ENCODE data around the gene SASH1.

Gene SASH1

DNA sequence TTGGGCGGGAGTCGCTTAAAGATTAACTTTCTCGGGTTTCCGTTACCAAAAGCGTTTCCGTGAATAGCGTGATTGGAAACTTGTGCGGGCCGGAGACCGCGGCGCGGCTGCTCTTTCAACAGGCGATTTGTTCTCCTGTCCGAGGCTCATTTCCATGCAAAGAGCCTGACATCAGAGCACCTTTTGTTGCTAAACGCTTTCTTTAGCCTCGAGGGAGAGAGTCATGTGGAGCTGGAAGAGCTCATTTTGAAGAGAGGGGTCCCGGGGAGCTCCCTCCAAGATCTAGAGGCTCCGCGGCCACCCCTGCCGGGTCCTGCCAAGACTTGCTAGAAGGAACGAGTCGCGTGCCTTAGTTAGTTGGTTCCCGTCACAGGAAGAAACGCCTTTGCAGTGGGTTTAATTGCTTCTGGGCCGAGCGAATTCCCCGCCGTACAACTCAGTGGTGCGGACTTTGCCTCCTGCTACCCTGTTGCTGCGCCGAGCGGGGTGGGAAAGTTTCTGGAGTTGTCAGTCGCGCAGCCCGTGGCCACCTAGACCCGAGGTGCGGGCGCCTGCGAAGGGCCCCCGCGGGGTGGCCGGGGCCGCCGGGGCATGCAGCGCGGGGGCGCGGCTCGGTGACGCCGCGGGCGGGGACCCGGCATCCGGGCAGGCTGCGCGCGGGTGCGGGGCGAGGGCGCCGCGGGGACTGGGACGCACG, at the start of gene SASH1:
SASH1 (plus strand) TSS at position 489 of the 697 bp plus-strand sequence. CDS start 230 bp downstream, outside the sequence.
- Histone ChIP-seq H3K27me3 (ENCODE audit: insufficient read depth, low read length) (no peaks in the 10 kb centered on the region), H3K4me3 (ENCODE audit: low read length) (peak within 1 kb of the TSS; percentile 92), H3K9me3 (ENCODE audit: low read length) (no peaks in the 10 kb centered on the region), H3K4me1 (ENCODE audit: insufficient read depth, low read length) (peaks cover 32% of the 10 kb centered on the region), H3K36me3 (ENCODE audit: insufficient read depth, low read length) (no peaks in the 10 kb centered on the region), H2AFZ (ENCODE audit: low read depth, low read length) (peak within 1 kb of the TSS; percentile 86)

DNA sequence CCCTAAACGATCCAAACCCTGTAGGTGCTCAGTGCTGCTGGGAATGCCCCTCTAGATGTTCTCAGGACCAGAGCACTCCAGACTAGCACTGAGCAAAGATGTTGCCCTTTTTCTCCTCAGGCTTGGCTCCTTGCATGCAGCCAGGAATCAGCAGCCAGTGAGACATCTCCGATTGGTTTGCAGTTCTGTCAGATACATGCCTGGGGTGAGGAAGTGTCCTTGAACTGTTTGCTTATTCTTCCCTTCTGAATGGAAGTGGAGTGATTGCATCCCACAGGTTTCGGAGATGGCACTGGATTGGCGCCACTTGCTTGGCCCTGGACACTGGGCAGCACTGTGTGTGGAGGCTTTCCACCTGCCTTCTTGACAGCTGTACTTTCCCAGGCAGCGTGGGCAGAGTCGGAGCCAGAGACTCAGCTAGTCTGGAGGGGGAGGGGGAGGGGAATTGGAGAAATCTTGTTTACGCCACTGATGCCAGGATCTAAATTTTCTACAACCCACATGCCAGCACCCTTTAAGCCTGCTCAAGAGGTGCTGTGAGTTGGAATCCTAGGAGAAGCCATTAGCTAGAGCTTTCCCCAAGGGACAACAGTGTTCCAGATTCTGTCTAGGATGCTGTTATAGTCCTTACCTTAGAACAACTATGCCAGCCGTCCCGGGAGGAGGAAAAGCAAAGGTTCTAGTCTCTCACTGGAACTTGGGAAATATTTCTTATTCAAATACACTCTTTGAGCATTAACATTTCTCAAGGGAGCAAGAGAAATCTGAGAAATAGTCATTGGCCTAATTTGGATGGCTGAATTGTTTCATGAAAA, 49.2 kb upstream of the SASH1 start:
- Histone ChIP-seq H3K9me3 (ENCODE audit: low read length) (no peaks in the 10 kb centered on the region), H3K4me3 (ENCODE audit: low read length) (no peak overlapping the region), H3K27me3 (ENCODE audit: insufficient read depth, low read length) (no peaks in the 10 kb centered on the region), H3K36me3 (ENCODE audit: insufficient read depth, low read length) (no peaks in the 10 kb centered on the region), H3K4me1 (ENCODE audit: insufficient read depth, low read length) (peaks cover 12% of the 10 kb centered on the region), H2AFZ (ENCODE audit: low read depth, low read length) (no peak overlapping the region)

DNA sequence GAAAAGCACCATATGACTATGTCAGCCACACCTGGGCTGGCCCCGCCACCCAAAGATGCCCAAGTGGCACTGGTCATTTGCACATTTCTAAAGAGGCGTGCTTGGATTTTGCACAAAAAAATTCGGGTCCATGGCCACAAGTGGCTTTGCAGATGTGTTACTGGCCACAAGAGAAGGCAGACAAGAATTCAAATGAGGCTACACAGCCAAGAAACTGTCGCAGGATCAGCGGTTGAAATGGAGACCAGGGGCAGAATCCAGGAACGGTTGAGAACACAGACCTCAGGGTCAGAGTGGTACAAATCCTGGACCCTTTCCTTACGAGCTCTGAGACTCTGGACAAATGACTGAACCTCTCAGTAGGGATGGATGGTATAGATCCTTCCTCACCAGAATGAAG, 48.6 kb upstream of the SASH1 start:
- Histone ChIP-seq H3K36me3 (ENCODE audit: insufficient read depth, low read length) (no peaks in the 10 kb centered on the region), H3K27me3 (ENCODE audit: insufficient read depth, low read length) (no peaks in the 10 kb centered on the region), H3K4me3 (ENCODE audit: low read length) (no peak overlapping the region), H3K4me1 (ENCODE audit: insufficient read depth, low read length) (peaks cover 12% of the 10 kb centered on the region), H3K9me3 (ENCODE audit: low read length) (no peaks in the 10 kb centered on the region), H2AFZ (ENCODE audit: low read depth, low read length) (no peak overlapping the region)

DNA sequence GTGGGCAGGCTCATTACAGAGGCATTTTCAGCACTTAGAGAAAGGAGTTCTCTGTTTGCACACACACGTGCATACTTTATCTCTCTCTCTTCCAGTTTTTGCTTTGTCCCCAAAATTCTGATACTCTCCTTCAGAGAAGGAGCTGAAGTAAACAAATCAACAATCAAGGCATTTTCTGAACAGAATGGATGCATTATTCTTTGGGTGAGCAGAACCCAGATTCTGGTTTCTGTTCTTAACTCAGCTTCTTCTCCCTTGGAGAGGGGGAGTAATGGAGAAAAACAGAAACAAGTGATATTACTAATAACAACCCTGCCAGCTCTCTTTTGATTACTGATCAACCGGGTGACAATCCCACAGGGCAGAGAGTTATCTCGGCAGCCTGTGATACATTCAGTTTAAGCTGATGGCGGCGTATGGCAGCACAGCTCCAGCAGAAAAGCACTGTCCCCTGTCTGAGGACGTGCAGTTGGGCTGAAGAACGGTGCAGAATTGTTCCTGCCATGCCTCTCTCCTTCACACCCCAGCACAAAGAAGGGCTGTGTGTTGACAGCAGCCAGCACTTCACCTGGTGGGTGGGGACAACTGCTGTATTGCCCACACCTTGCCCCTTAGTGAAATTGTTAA, 47.3 kb upstream of the SASH1 start:
- Histone ChIP-seq H3K4me1 (ENCODE audit: insufficient read depth, low read length) (peaks cover 12% of the 10 kb centered on the region), H3K4me3 (ENCODE audit: low read length) (no peak overlapping the region), H3K9me3 (ENCODE audit: low read length) (no peaks in the 10 kb centered on the region), H3K36me3 (ENCODE audit: insufficient read depth, low read length) (no peaks in the 10 kb centered on the region), H2AFZ (ENCODE audit: low read depth, low read length) (no peak overlapping the region), H3K27me3 (ENCODE audit: insufficient read depth, low read length) (no peaks in the 10 kb centered on the region)

DNA sequence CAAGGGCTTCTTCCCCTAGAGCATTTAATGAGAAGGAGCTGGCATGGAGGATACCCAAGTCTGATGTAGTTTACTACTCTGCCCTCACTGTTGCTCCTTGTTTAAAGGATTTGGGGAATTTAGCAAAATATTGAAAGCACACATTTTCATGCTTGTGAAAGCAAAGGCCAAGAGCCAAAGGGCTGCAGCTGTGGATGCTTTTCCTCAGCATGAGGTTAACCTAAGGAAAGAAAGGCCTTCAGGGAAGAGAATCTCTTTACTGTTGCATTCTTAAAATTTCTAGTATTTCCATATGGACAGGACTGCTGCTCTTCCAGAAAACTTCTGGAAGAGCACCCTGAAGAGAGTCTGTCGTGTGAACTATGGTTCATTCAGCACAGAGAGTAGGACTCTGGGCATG, 45.9 kb upstream of the SASH1 start:
- H3K27me3 ChIP-seq (ENCODE audit: insufficient read depth, low read length) = no peaks in the 10 kb centered on the region
- H3K4me3 ChIP-seq (ENCODE audit: low read length) = no peak overlapping the region
- peaks cover 12% of the 10 kb centered on the region for H3K4me1 ChIP-seq (ENCODE audit: insufficient read depth, low read length)

DNA sequence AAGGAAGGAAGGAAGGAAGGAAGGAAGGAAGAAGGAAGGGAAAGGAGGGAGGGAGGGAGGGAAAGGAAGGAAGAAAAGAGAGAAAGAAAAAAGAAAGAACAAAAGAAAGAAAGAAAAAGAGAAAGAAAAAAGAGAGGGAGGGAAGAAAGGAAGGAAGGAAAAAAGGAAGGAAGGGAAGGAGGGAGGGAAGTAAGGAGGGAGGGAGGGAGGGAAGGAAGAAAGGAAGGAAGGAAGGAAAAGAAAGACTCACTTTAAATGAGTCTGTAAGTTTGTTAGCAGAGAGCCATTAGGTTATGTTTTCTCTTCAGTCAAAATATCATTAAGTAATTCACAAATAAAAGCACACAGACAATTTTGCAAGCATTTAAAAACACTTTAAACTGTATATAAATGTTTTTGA, 44.0 kb upstream of the SASH1 start:
- H3K4me1 ChIP-seq (ENCODE audit: insufficient read depth, low read length) = peaks cover 12% of the 10 kb centered on the region
- H3K4me3 ChIP-seq (ENCODE audit: low read length) = no peak overlapping the region
- H2AFZ ChIP-seq (ENCODE audit: low read depth, low read length) = no peak overlapping the region

More for the DNA sequence above, 45.9 kb upstream of the SASH1 start:
- Histone ChIP-seq H2AFZ (ENCODE audit: low read depth, low read length) (no peak overlapping the region), H3K36me3 (ENCODE audit: insufficient read depth, low read length) (no peaks in the 10 kb centered on the region), H3K9me3 (ENCODE audit: low read length) (no peaks in the 10 kb centered on the region)

DNA sequence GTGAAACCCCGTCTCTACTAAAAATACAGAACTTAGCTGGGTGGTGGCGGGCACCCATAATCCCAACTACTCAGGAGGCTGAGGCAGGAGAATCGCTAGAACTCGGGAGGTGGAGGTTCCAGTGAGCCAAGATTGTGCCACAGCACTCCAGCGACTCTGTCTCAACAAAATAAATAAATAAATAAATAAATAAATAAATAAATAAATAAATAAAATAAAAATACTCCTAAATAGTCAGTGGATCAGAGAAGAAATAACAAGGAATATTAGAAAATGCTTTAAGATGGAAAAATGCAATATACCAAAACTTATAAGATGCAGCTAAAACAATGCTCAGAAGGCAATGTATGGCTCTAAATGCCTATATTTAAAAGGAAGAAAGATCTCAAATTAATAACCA, 39.0 kb upstream of the SASH1 start:
- no peak overlapping the region for H2AFZ ChIP-seq (ENCODE audit: low read depth, low read length)
- H3K27me3 ChIP-seq (ENCODE audit: insufficient read depth, low read length) = no peaks in the 10 kb centered on the region
- no peaks in the 10 kb centered on the region for H3K4me1 ChIP-seq (ENCODE audit: insufficient read depth, low read length)
- H3K9me3 ChIP-seq (ENCODE audit: low read length) = no peaks in the 10 kb centered on the region
- no peaks in the 10 kb centered on the region for H3K36me3 ChIP-seq (ENCODE audit: insufficient read depth, low read length)
- H3K4me3 ChIP-seq (ENCODE audit: low read length) = no peak overlapping the region

More for the DNA sequence above, 44.0 kb upstream of the SASH1 start:
- no peaks in the 10 kb centered on the region for H3K36me3 ChIP-seq (ENCODE audit: insufficient read depth, low read length)
- no peaks in the 10 kb centered on the region for H3K9me3 ChIP-seq (ENCODE audit: low read length)
- no peaks in the 10 kb centered on the region for H3K27me3 ChIP-seq (ENCODE audit: insufficient read depth, low read length)

DNA sequence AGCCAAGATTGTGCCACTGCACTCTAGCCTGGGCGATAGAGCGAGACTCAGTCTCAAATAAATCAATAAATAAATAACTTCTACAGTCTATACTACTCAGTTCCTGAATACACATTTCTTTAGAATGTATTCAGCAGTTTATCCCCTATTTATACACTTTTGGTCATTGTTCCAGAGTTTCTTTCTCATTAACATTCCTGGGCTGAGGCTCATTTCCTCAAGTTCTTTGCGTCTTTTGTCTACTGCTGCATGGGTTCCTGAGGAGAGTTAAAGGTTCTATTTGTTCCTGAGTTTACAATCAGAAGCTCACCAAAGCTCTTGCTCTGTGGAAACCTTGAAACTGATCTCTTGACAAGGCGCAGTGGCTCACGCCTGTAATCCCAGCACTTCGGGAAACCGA, 37.7 kb upstream of the SASH1 start:
- H3K9me3 ChIP-seq (ENCODE audit: low read length) = no peaks in the 10 kb centered on the region

DNA sequence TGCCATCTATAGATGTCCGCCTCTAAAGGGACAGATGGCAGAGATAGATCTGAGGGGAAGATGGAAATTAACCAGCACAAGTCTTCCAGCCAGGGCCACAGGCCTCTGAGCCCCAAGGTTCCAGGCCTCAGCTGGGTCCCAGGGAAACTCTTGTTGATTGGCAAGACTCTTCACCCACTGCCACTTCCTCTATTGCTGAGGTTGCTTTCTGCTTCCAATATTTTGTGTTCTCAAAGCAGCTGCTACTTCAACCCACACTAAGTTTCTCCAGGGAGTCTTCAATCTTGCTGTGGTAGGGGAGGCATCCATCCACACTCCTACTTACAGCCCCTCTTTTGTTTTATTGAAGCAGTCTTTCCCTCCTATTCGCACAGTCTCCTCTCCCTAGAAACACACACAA, 36.4 kb upstream of the SASH1 start:
- no peaks in the 10 kb centered on the region for H3K9me3 ChIP-seq (ENCODE audit: low read length)
- no peaks in the 10 kb centered on the region for H3K27me3 ChIP-seq (ENCODE audit: insufficient read depth, low read length)
- H3K36me3 ChIP-seq (ENCODE audit: insufficient read depth, low read length) = no peaks in the 10 kb centered on the region
- H3K4me3 ChIP-seq (ENCODE audit: low read length) = no peak overlapping the region
- H2AFZ ChIP-seq (ENCODE audit: low read depth, low read length) = no peak overlapping the region
- H3K4me1 ChIP-seq (ENCODE audit: insufficient read depth, low read length) = no peaks in the 10 kb centered on the region

More for the DNA sequence above, 37.7 kb upstream of the SASH1 start:
- no peaks in the 10 kb centered on the region for H3K36me3 ChIP-seq (ENCODE audit: insufficient read depth, low read length)
- no peak overlapping the region for H3K4me3 ChIP-seq (ENCODE audit: low read length)
- no peak overlapping the region for H2AFZ ChIP-seq (ENCODE audit: low read depth, low read length)
- H3K27me3 ChIP-seq (ENCODE audit: insufficient read depth, low read length) = no peaks in the 10 kb centered on the region
- no peaks in the 10 kb centered on the region for H3K4me1 ChIP-seq (ENCODE audit: insufficient read depth, low read length)

DNA sequence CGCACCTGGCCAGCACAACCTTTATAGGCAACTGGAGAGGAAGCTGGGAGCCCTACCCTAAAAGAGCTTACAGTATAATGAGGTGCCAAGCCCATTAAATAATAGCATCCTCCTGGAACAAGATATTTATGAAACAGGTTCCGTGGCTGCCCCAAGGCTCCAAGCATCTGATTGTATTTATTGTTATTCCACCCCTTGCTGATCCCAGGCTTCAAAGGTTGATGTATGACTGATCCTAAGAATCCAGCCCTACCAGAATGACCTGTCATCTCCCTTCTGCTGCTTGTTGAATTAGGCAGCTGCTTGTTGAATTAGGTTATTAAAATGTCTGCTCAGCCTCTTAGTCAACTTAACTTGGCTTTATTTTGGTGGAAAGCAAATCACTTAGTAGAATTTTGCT, 35.2 kb upstream of the SASH1 start:
- H3K4me3 ChIP-seq (ENCODE audit: low read length) = no peak overlapping the region
- no peaks in the 10 kb centered on the region for H3K27me3 ChIP-seq (ENCODE audit: insufficient read depth, low read length)
- H3K36me3 ChIP-seq (ENCODE audit: insufficient read depth, low read length) = no peaks in the 10 kb centered on the region
- no peak overlapping the region for H2AFZ ChIP-seq (ENCODE audit: low read depth, low read length)
- H3K9me3 ChIP-seq (ENCODE audit: low read length) = no peaks in the 10 kb centered on the region
- no peaks in the 10 kb centered on the region for H3K4me1 ChIP-seq (ENCODE audit: insufficient read depth, low read length)

DNA sequence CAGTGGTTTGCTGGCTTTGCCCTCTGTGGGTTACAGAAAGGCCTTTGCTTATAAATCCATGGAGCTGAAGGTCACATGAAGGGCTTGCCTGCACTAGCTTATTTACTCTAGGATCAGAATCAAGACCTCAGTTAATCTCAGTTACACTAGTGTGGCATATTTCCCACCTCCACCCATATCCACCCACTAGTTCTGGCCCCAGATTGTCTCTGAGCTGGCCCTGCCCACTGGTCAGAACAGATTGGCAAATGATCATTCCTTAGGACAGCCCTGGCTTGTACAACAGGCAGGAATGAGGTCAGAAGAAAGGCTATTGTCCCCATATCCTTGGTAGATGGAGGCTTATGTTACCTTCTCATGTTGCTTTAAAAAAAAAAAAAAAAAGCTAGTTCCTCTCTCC, 33.3 kb upstream of the SASH1 start:
- H3K36me3 ChIP-seq (ENCODE audit: insufficient read depth, low read length) = no peaks in the 10 kb centered on the region
- H3K27me3 ChIP-seq (ENCODE audit: insufficient read depth, low read length) = no peaks in the 10 kb centered on the region
- no peak overlapping the region for H3K4me3 ChIP-seq (ENCODE audit: low read length)
- no peak overlapping the region for H2AFZ ChIP-seq (ENCODE audit: low read depth, low read length)
- no peaks in the 10 kb centered on the region for H3K9me3 ChIP-seq (ENCODE audit: low read length)
- H3K4me1 ChIP-seq (ENCODE audit: insufficient read depth, low read length) = peaks cover 4% of the 10 kb centered on the region

DNA sequence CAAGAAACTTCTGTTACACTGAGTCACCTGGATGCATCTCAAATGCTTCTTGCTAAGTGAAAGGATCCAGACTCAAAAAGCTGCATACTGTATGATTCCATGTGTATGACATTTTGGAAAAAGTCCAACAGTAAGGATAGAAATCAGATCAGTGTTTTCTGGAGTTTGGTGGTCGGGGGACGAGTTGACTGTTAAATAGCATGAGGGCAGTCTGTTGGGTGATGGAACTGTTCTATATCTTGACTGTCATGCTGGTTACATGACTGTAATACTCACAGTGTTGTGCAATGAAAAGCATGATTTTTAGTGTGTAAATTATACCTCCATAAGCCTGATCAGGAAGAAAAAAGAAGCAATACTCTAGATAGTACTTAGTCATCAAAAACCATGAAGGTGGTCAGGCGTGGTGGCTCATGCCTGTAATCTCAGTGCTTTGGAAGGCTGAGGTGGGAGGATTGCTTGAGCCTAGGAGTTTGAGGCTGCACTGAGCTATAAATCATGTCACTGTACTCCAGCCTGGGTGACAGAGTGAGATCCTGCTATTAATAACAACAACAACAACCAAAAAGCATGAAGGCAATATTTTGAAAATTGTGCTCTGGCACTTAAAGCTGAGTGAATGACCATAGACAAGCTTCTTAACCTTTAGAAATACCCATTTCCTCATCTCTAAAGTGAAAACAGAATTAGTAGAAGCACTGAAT, 30.5 kb upstream of the SASH1 start:
- Histone ChIP-seq H3K27me3 (ENCODE audit: insufficient read depth, low read length) (no peaks in the 10 kb centered on the region), H3K9me3 (ENCODE audit: low read length) (no peaks in the 10 kb centered on the region), H3K4me1 (ENCODE audit: insufficient read depth, low read length) (peaks cover 6% of the 10 kb centered on the region), H3K4me3 (ENCODE audit: low read length) (no peak overlapping the region), H2AFZ (ENCODE audit: low read depth, low read length) (no peak overlapping the region), H3K36me3 (ENCODE audit: insufficient read depth, low read length) (no peaks in the 10 kb centered on the region)

DNA sequence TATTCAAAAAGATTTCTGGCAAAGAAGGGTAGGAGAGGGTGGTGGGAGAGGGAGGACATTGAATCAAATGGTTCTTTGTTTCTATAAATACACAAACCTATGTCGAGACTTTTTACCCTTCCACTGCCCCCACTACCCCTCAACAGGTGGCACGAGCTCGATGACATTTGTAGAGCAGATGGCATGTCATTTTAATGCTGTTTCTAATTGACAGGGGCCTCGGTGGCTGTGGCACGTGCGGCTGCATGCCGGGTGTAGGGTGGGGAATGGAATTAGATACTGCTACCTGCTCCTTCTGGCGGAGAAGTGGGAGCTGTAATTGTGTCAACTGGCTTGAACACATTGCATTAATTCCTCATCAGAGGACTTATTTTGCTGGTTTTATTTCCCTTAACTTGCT, 29.1 kb upstream of the SASH1 start:
- H3K4me3 ChIP-seq (ENCODE audit: low read length) = no peak overlapping the region
- peaks cover 6% of the 10 kb centered on the region for H3K4me1 ChIP-seq (ENCODE audit: insufficient read depth, low read length)
- H2AFZ ChIP-seq (ENCODE audit: low read depth, low read length) = no peak overlapping the region
- H3K9me3 ChIP-seq (ENCODE audit: low read length) = no peaks in the 10 kb centered on the region
- no peaks in the 10 kb centered on the region for H3K27me3 ChIP-seq (ENCODE audit: insufficient read depth, low read length)
- H3K36me3 ChIP-seq (ENCODE audit: insufficient read depth, low read length) = no peaks in the 10 kb centered on the region
